T47D (cell line): ENCODE data around the gene VPS37B.
"Not testable (repeated sequence)": the region's sequence is repeated elsewhere in the genome, so short reads cannot be mapped to it uniquely, and the experiment has no call there.

Experiments
- DNase-seq, 2 experiments: peaks; one replicate each; pipeline versions ENCODE4 v3.0.0 to v3.0.0-alpha.2; 2011 to 2012; ENCODE audit warnings: low read depth in 1 of 2, low spot score in 1 of 2
- JUND ChIP-seq: IDR thresholded peaks from 2 replicates; pipeline ENCODE4 v1.6.1; 2012; ENCODE audit warnings: low read depth
- in situ Hi-C: cut with HindIII; loops from 2 replicates; pipeline ENCODE4 v1.10.0; 2016; ENCODE audit warnings: low sequenced_read_pairs, low pct_unique_long_range_greater_than_20kb

The VPS37B gene

GRCh38 chr12:122895704-122896636, at the start of gene VPS37B:
Gene VPS37B, minus strand, starts transcription at chr12:122896124. Its CDS starts 62 bp downstream, at chr12:122896062.
- DNase-seq: peak; percentile 82 to 95
- TF ChIP-seq JUND: no peak
- in situ Hi-C loops: no loop called here

GRCh38 chr12:122944605-122945592, 49.0 kb upstream of the VPS37B start:
- peak in 1 of 2 experiments; percentile 66 for DNase-seq
- in situ Hi-C loops: no loop called here
- TF ChIP-seq JUND: no peak

- no peak for DNase-seq
- in situ Hi-C loops: no loop called here
- TF ChIP-seq JUND: no peak
These were observed 47.3 kb upstream of the VPS37B start for GRCh38 chr12:122943196-122943595.

- in situ Hi-C loops: no loop called here
- TF ChIP-seq JUND: no peak
- no peak for DNase-seq
These were observed 46.7 kb upstream of the VPS37B start for GRCh38 chr12:122942637-122943036.

- DNase-seq, in situ Hi-C loops: not testable (repeated sequence)
These were observed 45.4 kb upstream of the VPS37B start for GRCh38 chr12:122941351-122941750.

GRCh38 chr12:122939125-122939524, 43.2 kb upstream of the VPS37B start:
- DNase-seq: no peak
- in situ Hi-C loops: no loop called here
- no peak for TF ChIP-seq JUND

GRCh38 chr12:122937622-122938091, 41.7 kb upstream of the VPS37B start:
- no peak for DNase-seq
- TF ChIP-seq JUND: no peak
- in situ Hi-C loops: no loop called here

- in situ Hi-C loops: no loop called here
- no peak for TF ChIP-seq JUND
- DNase-seq: no peak
These were observed 39.4 kb upstream of the VPS37B start for GRCh38 chr12:122935318-122935717.

- no peak for TF ChIP-seq JUND
- DNase-seq: no peak
- in situ Hi-C loops: no loop called here
These were observed 38.8 kb upstream of the VPS37B start for GRCh38 chr12:122934722-122935121.

GRCh38 chr12:122932207-122932606, 36.3 kb upstream of the VPS37B start:
- TF ChIP-seq JUND: no peak
- DNase-seq: no peak
- in situ Hi-C loops: no loop called here

GRCh38 chr12:122929812-122930211, 33.9 kb upstream of the VPS37B start:
- in situ Hi-C loops: no loop called here
- no peak for DNase-seq
- TF ChIP-seq JUND: no peak

- in situ Hi-C loops: no loop called here
- TF ChIP-seq JUND: no peak
- DNase-seq: no peak
These were observed 33.2 kb upstream of the VPS37B start for GRCh38 chr12:122929148-122929538.
